ENCODE data around the gene C16orf89. TPM values are rescaled to one million over a fixed set of nuclear protein-coding genes. Genes with fewer than 3 reads are reported as not detected.
A peak's percentile ranks its signal among the peaks of the same experiment; 100 is the strongest.
"Not testable (repeated sequence)": the region's sequence is repeated elsewhere in the genome, so short reads cannot be mapped to it uniquely, and the experiment has no call there.

Gene C16orf89
- polyA plus RNA-seq, 1 donor (not counting 4 experiments of a cell fraction or from before 2014, with no cell fraction given), result not detected

DNA sequence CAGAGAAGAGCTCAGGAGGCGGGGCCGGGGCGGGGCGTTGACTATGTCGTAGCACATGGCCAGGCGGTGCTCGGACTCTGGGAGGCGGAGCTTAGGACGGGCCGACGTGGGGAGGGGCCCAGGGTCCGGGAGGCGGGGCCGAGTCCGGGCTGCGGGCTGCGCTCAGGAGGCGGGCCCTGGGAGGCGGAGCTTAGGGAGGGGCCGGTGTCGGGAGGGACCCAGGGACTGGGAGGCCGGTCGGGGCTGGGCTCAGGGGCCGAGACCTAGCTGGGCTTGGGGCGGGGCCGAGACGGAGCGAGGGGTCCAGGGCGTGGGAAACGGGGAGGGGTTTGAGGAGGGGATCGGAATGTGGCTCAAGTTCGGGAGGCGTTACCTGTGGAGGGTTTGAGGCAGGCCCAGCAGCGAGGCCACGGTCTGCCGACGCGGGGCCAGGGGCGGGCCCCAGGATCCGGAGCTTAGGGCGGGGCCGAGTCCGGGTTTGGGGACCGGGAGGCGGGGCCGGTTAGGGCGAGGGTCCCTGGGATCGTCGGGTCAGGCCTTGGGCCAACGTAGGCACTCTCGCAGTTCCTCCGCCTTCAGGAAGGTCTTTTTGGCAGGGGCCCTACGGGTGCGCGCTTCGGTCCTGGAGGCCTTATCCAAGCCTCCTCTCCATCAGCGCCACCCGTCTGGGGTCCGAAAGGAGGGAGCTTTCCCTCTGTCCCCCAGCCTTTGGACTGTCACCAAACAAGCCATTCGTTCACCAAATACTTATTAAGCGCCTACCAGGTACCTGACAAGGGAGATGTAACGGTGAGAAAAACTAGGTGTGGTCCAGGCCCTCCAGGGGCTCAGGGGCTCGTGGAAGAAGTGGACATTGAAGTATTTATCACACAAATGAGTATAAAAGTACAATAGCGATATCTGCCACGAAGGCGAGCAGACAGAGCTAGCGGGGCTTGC is 32.7 kb upstream of the C16orf89 start:
- H3K9me3 ChIP-seq (ENCODE audit: control insufficient read depth, low read depth, low read length); dilution Hi-C loops (cut with MboI; ENCODE audit: extremely low pct_ligation_motif_present, low sequenced_read_pairs); H4K20me1 ChIP-seq (ENCODE audit: control insufficient read depth, extremely low read depth, insufficient read depth, low read length); H3K27ac ChIP-seq (ENCODE audit: control insufficient read depth, insufficient read depth, low read length); FAIRE-seq; H3K27me3 ChIP-seq (ENCODE audit: control insufficient read depth, extremely low read depth, insufficient read depth, low read length); H3K79me2 ChIP-seq (ENCODE audit: control insufficient read depth, insufficient read depth, low read length); DNase-seq (ENCODE audit: low read depth, low spot score); H3K4me1 ChIP-seq (ENCODE audit: control insufficient read depth, extremely low read depth, insufficient read depth, low read length); H3K36me3 ChIP-seq (ENCODE audit: control insufficient read depth in 2 of 2, extremely low read depth in 1 of 2, insufficient read depth in 2 of 2, low read length in 2 of 2); H3K9me1 ChIP-seq (ENCODE audit: control insufficient read depth, extremely low read depth, insufficient read depth, low read length): not testable (repeated sequence)
- Histone ChIP-seq H2AFZ (ENCODE audit: control insufficient read depth, low read length) (peak overlapping the region; percentile 69), H3K9ac (ENCODE audit: control insufficient read depth, extremely low read depth, insufficient read depth, low read length) (peak overlapping the region; percentile 56), H3K4me2 (ENCODE audit: control insufficient read depth, extremely low read depth, insufficient read depth, low read depth, low read length) (peak overlapping the region; percentile 62), H3K4me3 (ENCODE audit: control insufficient read depth in 2 of 3, extremely low read depth in 1 of 3, insufficient read depth in 2 of 3, low read depth in 1 of 3, low read length in 3 of 3) (peak overlapping the region; percentile 43 to 49 (median 43))

DNA sequence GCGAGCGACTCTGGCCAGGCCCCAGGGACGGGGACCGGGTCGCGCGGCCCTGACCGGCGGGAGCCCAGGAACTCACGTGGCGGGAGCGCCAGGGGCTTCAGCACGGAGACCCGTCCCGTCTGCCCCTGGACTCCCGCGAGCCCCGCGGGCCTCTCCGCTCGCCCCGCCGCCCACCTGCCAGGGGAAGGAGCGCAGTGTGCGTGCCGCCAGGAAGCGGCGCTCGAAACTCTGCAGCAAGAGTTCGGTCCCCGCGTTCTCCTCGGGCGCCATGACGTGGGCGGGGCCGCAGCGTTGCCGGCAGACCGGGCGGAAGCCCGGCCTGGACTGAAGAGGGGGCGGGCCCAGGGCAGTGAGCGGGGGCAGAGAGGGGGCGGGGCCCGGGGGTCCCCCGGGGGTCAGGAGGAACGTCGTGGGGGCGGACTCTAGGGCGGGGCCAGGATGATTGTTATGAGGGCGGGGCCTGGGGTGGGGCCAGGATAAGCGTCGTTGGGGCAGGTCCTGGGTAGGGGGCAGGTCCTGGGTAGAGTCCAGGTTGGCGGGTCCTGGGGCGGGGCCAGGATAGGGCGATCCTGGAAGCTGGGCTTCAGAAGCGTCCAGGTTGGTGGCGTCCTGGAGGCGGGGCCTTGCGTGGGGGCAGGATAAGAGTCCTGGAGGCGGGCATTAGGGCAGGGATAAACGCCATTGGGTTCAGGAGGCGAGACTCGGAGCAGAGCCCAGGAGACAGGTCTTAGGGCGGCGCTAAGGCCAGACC is 31.9 kb upstream of the C16orf89 start, which contains the start of gene EEF2KMT:
TSS of gene EEF2KMT (minus strand) at position 326 of the 751 bp plus-strand sequence. CDS start at position 270, 56 bp downstream.
- Histone ChIP-seq H2AFZ (ENCODE audit: control insufficient read depth, low read length) (peak within 1 kb of the TSS; percentile 69), H3K4me2 (ENCODE audit: control insufficient read depth, extremely low read depth, insufficient read depth, low read depth, low read length) (peak within 1 kb of the TSS; percentile 68), H3K9ac (ENCODE audit: control insufficient read depth, extremely low read depth, insufficient read depth, low read length) (peak within 1 kb of the TSS; percentile 82), H3K27ac (ENCODE audit: control insufficient read depth, insufficient read depth, low read length) (peak within 1 kb of the TSS; percentile 40), H3K4me3 (ENCODE audit: control insufficient read depth in 2 of 3, extremely low read depth in 1 of 3, insufficient read depth in 2 of 3, low read depth in 1 of 3, low read length in 3 of 3) (peak within 1 kb of the TSS; percentile 65 to 75 (median 71))
- H3K36me3 ChIP-seq (ENCODE audit: control insufficient read depth in 2 of 2, extremely low read depth in 1 of 2, insufficient read depth in 2 of 2, low read length in 2 of 2); H3K79me2 ChIP-seq (ENCODE audit: control insufficient read depth, insufficient read depth, low read length); FAIRE-seq; H3K27me3 ChIP-seq (ENCODE audit: control insufficient read depth, extremely low read depth, insufficient read depth, low read length); H3K9me1 ChIP-seq (ENCODE audit: control insufficient read depth, extremely low read depth, insufficient read depth, low read length); H3K4me1 ChIP-seq (ENCODE audit: control insufficient read depth, extremely low read depth, insufficient read depth, low read length); H3K9me3 ChIP-seq (ENCODE audit: control insufficient read depth, low read depth, low read length); H4K20me1 ChIP-seq (ENCODE audit: control insufficient read depth, extremely low read depth, insufficient read depth, low read length); dilution Hi-C loops (cut with MboI; ENCODE audit: extremely low pct_ligation_motif_present, low sequenced_read_pairs): not testable (repeated sequence)
- peak; percentile 97 for DNase-seq (ENCODE audit: low read depth, low spot score)

DNA sequence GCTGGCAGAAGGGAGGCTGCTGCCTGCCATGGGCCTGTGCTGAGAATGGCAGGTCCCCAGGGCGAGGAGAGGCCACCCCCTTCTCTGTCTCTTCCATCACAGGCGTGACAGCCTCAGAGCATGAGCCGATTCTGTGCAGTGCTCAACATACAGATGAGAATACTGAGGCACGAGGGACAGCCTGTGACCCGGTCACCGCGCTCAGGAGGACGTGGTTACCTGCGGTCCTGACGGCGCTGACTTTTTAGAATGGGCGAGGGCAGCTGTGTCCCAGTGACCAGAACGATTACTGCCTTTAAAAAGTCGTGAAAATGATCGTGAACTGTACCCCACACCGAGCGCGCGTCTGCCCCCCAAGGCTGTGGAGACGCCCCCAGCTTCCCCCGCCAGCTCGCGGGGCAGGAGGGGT is 31.3 kb upstream of the C16orf89 start:
- H3K9me1 ChIP-seq (ENCODE audit: control insufficient read depth, extremely low read depth, insufficient read depth, low read length); DNase-seq (ENCODE audit: low read depth, low spot score); H4K20me1 ChIP-seq (ENCODE audit: control insufficient read depth, extremely low read depth, insufficient read depth, low read length); FAIRE-seq; H3K4me1 ChIP-seq (ENCODE audit: control insufficient read depth, extremely low read depth, insufficient read depth, low read length); H3K79me2 ChIP-seq (ENCODE audit: control insufficient read depth, insufficient read depth, low read length); H3K9me3 ChIP-seq (ENCODE audit: control insufficient read depth, low read depth, low read length); dilution Hi-C loops (cut with MboI; ENCODE audit: extremely low pct_ligation_motif_present, low sequenced_read_pairs); H3K36me3 ChIP-seq (ENCODE audit: control insufficient read depth in 2 of 2, extremely low read depth in 1 of 2, insufficient read depth in 2 of 2, low read length in 2 of 2); H3K27me3 ChIP-seq (ENCODE audit: control insufficient read depth, extremely low read depth, insufficient read depth, low read length): not testable (repeated sequence)
- Histone ChIP-seq H3K27ac (ENCODE audit: control insufficient read depth, insufficient read depth, low read length) (peak overlapping the region; percentile 40), H3K4me2 (ENCODE audit: control insufficient read depth, extremely low read depth, insufficient read depth, low read depth, low read length) (peak overlapping the region; percentile 68), H3K4me3 (ENCODE audit: control insufficient read depth in 2 of 3, extremely low read depth in 1 of 3, insufficient read depth in 2 of 3, low read depth in 1 of 3, low read length in 3 of 3) (peak overlapping the region; percentile 65 to 75 (median 71)), H3K9ac (ENCODE audit: control insufficient read depth, extremely low read depth, insufficient read depth, low read length) (peak overlapping the region; percentile 82), H2AFZ (ENCODE audit: control insufficient read depth, low read length) (peak overlapping the region; percentile 63)

DNA sequence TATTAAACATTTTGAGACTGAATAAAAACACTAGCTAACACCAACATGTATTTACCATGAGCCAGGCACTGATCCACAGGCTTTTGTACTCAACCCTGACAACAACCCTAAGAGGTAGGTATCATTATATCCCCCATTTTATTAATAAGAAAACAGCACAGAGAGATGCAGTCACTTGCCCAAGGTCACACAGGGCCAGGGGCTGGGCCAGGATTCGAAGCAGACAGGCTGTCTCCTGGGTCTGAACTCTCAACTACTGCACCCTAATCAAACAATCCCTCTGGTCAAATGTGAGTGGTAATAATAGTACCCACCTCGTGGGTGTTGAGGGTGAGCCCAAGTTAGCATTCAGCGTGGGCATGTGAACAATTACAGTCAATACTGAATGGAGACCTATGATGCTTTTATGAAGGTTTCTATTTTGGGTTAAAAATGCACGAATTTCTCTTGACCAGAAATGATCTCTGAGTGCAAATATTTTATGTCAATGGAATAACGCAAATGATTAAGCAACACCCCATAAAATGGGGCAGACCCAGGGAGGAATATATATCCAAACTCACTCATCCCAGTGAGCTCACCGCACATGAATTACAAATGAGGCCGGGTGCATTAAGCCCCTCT is 30.8 kb upstream of the C16orf89 start:
- H3K27ac ChIP-seq (ENCODE audit: control insufficient read depth, insufficient read depth, low read length); DNase-seq (ENCODE audit: low read depth, low spot score); H3K9me3 ChIP-seq (ENCODE audit: control insufficient read depth, low read depth, low read length); H3K79me2 ChIP-seq (ENCODE audit: control insufficient read depth, insufficient read depth, low read length); H3K9me1 ChIP-seq (ENCODE audit: control insufficient read depth, extremely low read depth, insufficient read depth, low read length); H3K27me3 ChIP-seq (ENCODE audit: control insufficient read depth, extremely low read depth, insufficient read depth, low read length); H3K36me3 ChIP-seq (ENCODE audit: control insufficient read depth in 2 of 2, extremely low read depth in 1 of 2, insufficient read depth in 2 of 2, low read length in 2 of 2); H3K4me1 ChIP-seq (ENCODE audit: control insufficient read depth, extremely low read depth, insufficient read depth, low read length); H4K20me1 ChIP-seq (ENCODE audit: control insufficient read depth, extremely low read depth, insufficient read depth, low read length); dilution Hi-C loops (cut with MboI; ENCODE audit: extremely low pct_ligation_motif_present, low sequenced_read_pairs); FAIRE-seq: not testable (repeated sequence)
- H2AFZ ChIP-seq (ENCODE audit: control insufficient read depth, low read length), result peak overlapping the region; percentile 63
- peak overlapping the region; percentile 65 to 75 (median 71) for H3K4me3 ChIP-seq (ENCODE audit: control insufficient read depth in 2 of 3, extremely low read depth in 1 of 3, insufficient read depth in 2 of 3, low read depth in 1 of 3, low read length in 3 of 3)
- peak overlapping the region; percentile 82 for H3K9ac ChIP-seq (ENCODE audit: control insufficient read depth, extremely low read depth, insufficient read depth, low read length)
- H3K4me2 ChIP-seq (ENCODE audit: control insufficient read depth, extremely low read depth, insufficient read depth, low read depth, low read length), result peak overlapping the region; percentile 68
